ENCODE data around the gene FOXN4.
A peak's percentile ranks its signal among the peaks of the same experiment; 100 is the strongest.

The FOXN4 gene

DNA sequence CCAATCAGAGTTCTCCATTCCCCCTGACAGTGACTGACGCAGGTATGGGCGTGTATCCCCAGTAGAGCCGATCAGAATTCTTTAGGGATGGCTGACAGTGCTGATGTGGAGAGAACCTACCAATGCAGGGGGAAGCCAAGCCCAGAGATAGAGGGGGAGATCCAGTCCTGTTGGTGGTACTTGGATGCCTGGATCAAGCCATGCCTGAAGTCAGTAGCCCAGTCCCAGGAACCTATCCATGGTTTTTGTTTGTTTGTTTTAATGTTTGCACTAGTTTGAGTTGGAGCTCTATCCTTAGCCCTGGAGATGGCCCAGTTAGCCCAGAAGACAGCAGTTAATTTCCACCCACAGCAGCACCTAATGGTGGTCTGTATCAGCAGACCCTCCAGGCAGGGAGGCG lies 40.2 kb downstream of the FOXN4 start:
- TF ChIP-seq, protein P1, sequence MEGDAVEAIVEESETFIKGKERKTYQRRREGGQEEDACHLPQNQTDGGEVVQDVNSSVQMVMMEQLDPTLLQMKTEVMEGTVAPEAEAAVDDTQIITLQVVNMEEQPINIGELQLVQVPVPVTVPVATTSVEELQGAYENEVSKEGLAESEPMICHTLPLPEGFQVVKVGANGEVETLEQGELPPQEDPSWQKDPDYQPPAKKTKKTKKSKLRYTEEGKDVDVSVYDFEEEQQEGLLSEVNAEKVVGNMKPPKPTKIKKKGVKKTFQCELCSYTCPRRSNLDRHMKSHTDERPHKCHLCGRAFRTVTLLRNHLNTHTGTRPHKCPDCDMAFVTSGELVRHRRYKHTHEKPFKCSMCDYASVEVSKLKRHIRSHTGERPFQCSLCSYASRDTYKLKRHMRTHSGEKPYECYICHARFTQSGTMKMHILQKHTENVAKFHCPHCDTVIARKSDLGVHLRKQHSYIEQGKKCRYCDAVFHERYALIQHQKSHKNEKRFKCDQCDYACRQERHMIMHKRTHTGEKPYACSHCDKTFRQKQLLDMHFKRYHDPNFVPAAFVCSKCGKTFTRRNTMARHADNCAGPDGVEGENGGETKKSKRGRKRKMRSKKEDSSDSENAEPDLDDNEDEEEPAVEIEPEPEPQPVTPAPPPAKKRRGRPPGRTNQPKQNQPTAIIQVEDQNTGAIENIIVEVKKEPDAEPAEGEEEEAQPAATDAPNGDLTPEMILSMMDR (IDR thresholded peaks at IDR 0.05; ENCODE audit: low read depth, low read length) = no peak
- no peak for DNase-seq
- H3K9me3 ChIP-seq = no peaks in the 10 kb centered on the region
- H3K4me1 ChIP-seq = no peaks in the 10 kb centered on the region
- H3K4me3 ChIP-seq (ENCODE audit: low read depth, low read length) = no peak overlapping the region
- H3K27me3 ChIP-seq = no peaks in the 10 kb centered on the region
- no peaks in the 10 kb centered on the region for H3K36me3 ChIP-seq

DNA sequence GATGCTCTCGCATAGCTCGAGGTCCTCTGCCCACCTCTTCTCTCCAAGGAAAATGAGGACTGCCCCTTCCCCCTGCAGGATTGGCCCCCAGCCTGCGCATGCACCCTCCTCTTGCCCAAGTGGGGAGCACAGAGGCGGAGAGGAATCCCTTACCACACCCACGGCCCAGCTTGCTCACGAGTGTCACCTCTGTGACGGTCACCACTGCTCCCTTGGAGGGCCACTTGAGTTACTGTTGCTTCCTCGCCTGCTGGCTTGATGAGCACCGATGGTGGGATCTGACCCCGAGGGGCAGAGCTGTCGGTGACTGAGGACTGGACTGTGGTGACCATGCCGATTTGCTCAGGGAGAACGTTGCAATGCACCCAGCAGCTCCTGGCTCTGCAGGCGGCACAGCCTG lies 41.7 kb downstream of the FOXN4 start:
- H3K27me3 ChIP-seq = no peaks in the 10 kb centered on the region

DNA sequence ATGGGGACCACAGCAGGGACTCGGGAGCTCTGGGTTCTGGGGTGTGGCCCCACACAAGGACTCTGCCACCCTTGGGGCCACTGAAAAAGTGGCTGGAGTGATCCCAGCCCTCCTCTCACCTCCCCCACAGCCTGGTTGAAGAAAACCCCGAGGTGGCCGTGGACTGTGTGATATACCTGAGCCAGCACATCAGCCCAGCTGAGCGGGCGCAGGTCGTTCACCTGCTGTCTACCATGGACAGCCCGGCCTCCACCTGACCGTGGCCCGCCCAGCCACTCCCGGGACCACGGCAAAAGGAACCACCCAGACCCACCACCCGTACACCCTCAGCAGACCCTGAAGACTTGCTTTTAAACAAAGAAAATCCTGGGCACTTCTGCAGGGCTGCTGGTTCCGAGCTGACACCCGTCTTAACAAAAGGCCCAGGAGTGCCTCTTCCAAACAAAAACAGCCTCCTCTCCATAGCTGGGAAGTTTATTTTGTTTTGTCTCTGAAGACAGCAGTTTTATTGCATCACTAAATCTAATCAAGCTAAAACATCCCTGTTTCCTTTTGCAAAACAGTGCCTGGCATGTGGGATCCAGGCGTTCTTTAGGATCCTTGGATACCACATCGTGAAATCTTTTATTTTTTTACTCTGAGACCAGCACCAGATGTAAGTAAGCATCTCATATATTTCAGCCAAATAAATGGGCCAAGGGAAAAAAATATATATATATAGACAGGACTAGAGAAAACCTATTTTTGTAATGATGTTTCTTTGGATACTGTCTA lies 42.8 kb downstream of the FOXN4 start:
- Histone ChIP-seq H3K4me1 (no peaks in the 10 kb centered on the region), H3K4me3 (ENCODE audit: low read depth, low read length) (no peak overlapping the region), H3K27me3 (no peaks in the 10 kb centered on the region), H3K9me3 (no peaks in the 10 kb centered on the region), H3K36me3 (no peaks in the 10 kb centered on the region)
- no peak for DNase-seq
- TF ChIP-seq, protein P1 (IDR thresholded peaks at IDR 0.05; ENCODE audit: low read depth, low read length) = no peak

More for the DNA sequence above, 41.7 kb downstream of the FOXN4 start:
- DNase-seq = no peak
- Histone ChIP-seq H3K4me3 (ENCODE audit: low read depth, low read length) (no peak overlapping the region), H3K36me3 (no peaks in the 10 kb centered on the region), H3K4me1 (no peaks in the 10 kb centered on the region), H3K9me3 (no peaks in the 10 kb centered on the region)
- TF ChIP-seq, protein P1 (IDR thresholded peaks at IDR 0.05; ENCODE audit: low read depth, low read length) = no peak

DNA sequence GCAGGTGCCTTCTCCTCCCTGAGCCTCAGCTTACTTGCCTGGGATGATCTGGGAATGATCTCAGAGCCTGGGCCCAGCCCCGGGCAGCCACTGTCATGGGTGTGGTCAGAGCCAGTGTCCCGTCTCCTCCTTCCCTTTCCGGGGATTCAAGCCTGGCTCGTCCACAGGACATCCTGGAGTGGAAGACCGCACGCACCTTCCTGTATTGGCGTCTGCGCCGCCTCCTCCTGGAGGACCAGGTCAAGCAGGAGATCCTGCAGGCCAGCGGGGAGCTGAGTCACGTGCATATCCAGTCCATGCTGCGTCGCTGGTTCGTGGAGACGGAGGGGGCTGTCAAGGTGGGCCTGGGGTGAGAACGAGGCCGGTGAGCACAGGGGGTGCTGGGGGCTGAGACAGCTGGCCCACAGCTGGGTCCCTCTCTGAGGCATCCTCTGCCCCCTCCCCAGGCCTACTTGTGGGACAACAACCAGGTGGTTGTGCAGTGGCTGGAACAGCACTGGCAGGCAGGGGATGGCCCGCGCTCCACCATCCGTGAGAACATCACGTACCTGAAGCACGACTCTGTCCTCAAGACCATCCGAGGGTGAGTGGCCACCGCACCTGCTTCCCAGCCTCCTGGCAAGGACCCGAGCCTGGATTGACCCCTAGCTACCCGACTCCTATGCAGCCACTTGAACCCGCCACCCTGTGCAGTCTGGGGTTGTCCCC lies 44.0 kb downstream of the FOXN4 start:
- Histone ChIP-seq H3K36me3 (no peaks in the 10 kb centered on the region), H3K4me3 (ENCODE audit: low read depth, low read length) (no peak overlapping the region), H3K9me3 (no peaks in the 10 kb centered on the region), H3K4me1 (no peaks in the 10 kb centered on the region), H3K27me3 (no peaks in the 10 kb centered on the region)
- TF ChIP-seq, protein P1 (IDR thresholded peaks at IDR 0.05; ENCODE audit: low read depth, low read length) = no peak
- DNase-seq = no peak

DNA sequence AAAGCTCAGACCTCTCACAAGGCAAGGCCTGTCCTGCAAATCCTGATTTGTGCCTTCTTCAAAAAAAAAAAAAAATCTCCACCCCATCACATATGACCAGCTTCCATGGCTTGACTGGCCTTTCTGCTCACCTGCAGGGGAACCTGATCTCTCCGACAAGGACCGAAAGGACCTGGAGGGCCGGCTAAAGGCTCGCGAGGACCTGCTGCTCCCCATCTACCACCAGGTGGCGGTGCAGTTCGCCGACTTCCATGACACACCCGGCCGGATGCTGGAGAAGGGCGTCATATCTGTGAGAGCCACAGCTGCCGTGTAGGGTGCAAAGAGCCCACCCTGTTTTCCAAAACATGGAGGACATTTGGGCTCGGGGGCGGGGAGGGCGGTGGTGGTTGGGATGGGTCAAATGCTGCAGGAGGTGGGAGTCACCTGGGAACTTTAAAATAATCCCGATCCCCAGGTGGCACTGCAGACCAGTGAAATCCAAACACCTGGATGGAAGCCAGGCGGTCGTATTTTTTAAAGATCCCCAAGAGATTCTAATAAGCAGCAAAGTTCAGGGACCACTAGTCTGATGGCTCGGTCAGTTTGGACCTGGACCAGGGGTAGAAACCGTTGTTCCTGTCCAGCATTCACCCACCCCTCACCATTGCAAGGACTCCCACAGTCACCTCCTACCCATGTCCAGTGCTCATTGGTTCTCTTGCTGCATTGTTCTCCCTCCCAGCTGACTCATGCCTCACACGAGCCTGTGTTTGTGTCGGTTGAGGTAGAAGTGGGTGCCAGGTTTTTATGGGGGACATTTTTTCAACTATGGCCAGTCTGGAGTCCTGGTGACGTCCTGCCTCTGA lies 44.8 kb downstream of the FOXN4 start:
- H3K4me3 ChIP-seq (ENCODE audit: low read depth, low read length) = peak overlapping the region; percentile 45
- no peaks in the 10 kb centered on the region for H3K9me3 ChIP-seq
- no peaks in the 10 kb centered on the region for H3K27me3 ChIP-seq
- peak; percentile 91 for DNase-seq
- TF ChIP-seq, protein P1 (IDR thresholded peaks at IDR 0.05; ENCODE audit: low read depth, low read length) = peak; percentile 96
- H3K36me3 ChIP-seq = no peaks in the 10 kb centered on the region
- no peaks in the 10 kb centered on the region for H3K4me1 ChIP-seq
